K562 (cell line): ENCODE data around the gene HSD17B1. TPM values are rescaled to one million over a fixed set of nuclear protein-coding genes. Genes with fewer than 3 reads are reported as not detected.
A peak's percentile ranks its signal among the peaks of the same experiment; 100 is the strongest.

Source experiments
- CC2D1A ChIP-seq: fragments of 450-650 bp; IDR thresholded peaks from 2 replicates; pipeline ENCODE4 v1.6.1; 2017; ENCODE audit warnings: mild to moderate bottlenecking
- CEBPB ChIP-seq: fragments of 450-650 bp; IDR thresholded peaks from 2 replicates; pipeline ENCODE4 v1.6.1; 2016; ENCODE audit warnings: missing genetic modification characterization, missing compliant biosample characterization
- CEBPG ChIP-seq, 3 experiments: fragments of 200-800 bp in 1 of 3; sonication (Bioruptor generic) in 1 of 3; sonication (generic) in 1 of 3; formaldehyde crosslinking in 1 of 3; IDR thresholded peaks in 2 of 3; conservative IDR thresholded peaks in 1 of 3; 2 replicates each; pipeline versions ENCODE4 v1.6.1 to v1.8.0; 2016 to 2022; ENCODE audit warnings: missing compliant biosample characterization in 2 of 3, missing genetic modification characterization in 2 of 3, mild to moderate bottlenecking in 1 of 3, missing genetic modification reagents in 1 of 3
- ELK1 ChIP-seq: sonication (generic); formaldehyde crosslinking; IDR thresholded peaks from 2 replicates; pipeline ENCODE4 v1.8.1; 2022; ENCODE audit warnings: missing genetic modification reagents
- FOXP1 ChIP-seq: sonication (generic); formaldehyde crosslinking; IDR thresholded peaks from 2 replicates; pipeline ENCODE4 v1.8.0; 2022; ENCODE audit warnings: mild to moderate bottlenecking, missing genetic modification reagents
- MYC ChIP-seq, 2 experiments: fragments of 250-450 bp in 1 of 2; sonication (Bioruptor Pico) in 1 of 2; IDR thresholded peaks; 2 replicates each; pipeline versions ENCODE4 v1.5.1 to v1.6.1; 2012 to 2021; ENCODE audit warnings: low read depth in 2 of 2, borderline replicate concordance in 1 of 2, improper control_type of control experiment in 1 of 2, low read length in 1 of 2, mild to moderate bottlenecking in 1 of 2, moderate library complexity in 1 of 2
- YBX1 ChIP-seq: fragments of 450-650 bp; IDR thresholded peaks from 2 replicates; pipeline ENCODE4 v1.7.1; 2016; ENCODE audit warnings: mild to moderate bottlenecking
- ZNF239 ChIP-seq: fragments of 250-450 bp; sonication (Bioruptor Pico); IDR thresholded peaks from 2 replicates; pipeline ENCODE4 v1.4.0; 2020; ENCODE audit warnings: mild to moderate bottlenecking
- ZNF324 ChIP-seq: fragments of 250-450 bp; sonication (Bioruptor Pico); IDR thresholded peaks from 2 replicates; pipeline ENCODE4 v1.4.0; 2020; ENCODE audit warnings: mild to moderate bottlenecking
- ZNF347 ChIP-seq: fragments of 450-650 bp; formaldehyde crosslinking; IDR thresholded peaks from 2 replicates; pipeline ENCODE4 v1.4.0; 2020; ENCODE audit warnings: low read depth, mild to moderate bottlenecking, moderate library complexity
- ZNF518B ChIP-seq: fragments of 250-450 bp; sonication (Bioruptor Pico); IDR thresholded peaks from 2 replicates; pipeline ENCODE4 v1.5.0; 2021; ENCODE audit warnings: mild to moderate bottlenecking, moderate library complexity
- polyA plus RNA-seq, 8 experiments: library from polyadenylated mRNA; depleted of rRNA in 4 of 8; stranded (reverse) in 5 of 8; unstranded in 3 of 8; fragments of >200 nt; fragmentation: Nextera tagmentation in 2 of 8; fragmentation: Illumina TruSeq in 1 of 8; extraction: Ambion mirVana in 2 of 8; extraction: Trizol in 1 of 8; gene quantifications; 2 replicates each; pipeline versions ENCODE4 v1.2.1 to v1.2.3, GENCODE V29; 2011 to 2014; ENCODE audit warnings: inconsistent platforms in 1 of 8, missing spikeins in 1 of 8
- total RNA-seq, 7 experiments: library from RNA; depleted of rRNA in 6 of 7; stranded (reverse); fragments of >200 nt in 6 of 7; fragmentation: Illumina TruSeq in 2 of 7; extraction: Trizol in 2 of 7; gene quantifications; 2 replicates each; pipeline versions ENCODE4 v1.2.1 to v1.2.3, GENCODE V29; 2011 to 2021; ENCODE audit warnings: low replicate concordance in 1 of 7
- TF ChIP-seq, protein P1 (sequence below): fragments of 450-650 bp; formaldehyde crosslinking; IDR thresholded peaks from 2 replicates; pipeline ENCODE4 v1.4.0; 2020; ENCODE audit warnings: mild to moderate bottlenecking, mixed read lengths
- TF ChIP-seq, protein P2 (sequence below): fragments of 250-450 bp; sonication (Bioruptor Pico); IDR thresholded peaks from 2 replicates; pipeline ENCODE4 v1.4.0; 2020

The HSD17B1 gene
- total and polyA plus RNA-seq, 9 of the 15 experiments (the other 6 are each of a cell fraction or from before 2014, with no cell fraction given) = 0.55 to 21.1 (median 3.6) TPM

- TF ChIP-seq ELK1 (CRISPR knock-in tag) = no peak
- no peak for TF ChIP-seq CC2D1A
- TF ChIP-seq, protein P1, sequence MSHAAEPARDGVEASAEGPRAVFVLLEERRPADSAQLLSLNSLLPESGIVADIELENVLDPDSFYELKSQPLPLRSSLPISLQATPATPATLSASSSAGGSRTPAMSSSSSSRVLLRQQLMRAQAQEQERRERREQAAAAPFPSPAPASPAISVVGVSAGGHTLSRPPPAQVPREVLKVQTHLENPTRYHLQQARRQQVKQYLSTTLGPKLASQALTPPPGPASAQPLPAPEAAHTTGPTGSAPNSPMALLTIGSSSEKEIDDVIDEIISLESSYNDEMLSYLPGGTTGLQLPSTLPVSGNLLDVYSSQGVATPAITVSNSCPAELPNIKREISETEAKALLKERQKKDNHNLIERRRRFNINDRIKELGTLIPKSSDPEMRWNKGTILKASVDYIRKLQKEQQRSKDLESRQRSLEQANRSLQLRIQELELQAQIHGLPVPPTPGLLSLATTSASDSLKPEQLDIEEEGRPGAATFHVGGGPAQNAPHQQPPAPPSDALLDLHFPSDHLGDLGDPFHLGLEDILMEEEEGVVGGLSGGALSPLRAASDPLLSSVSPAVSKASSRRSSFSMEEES (CRISPR knock-in tag) = peak; percentile 60
- no peak for TF ChIP-seq CEBPB (tag)
- TF ChIP-seq, protein P2, sequence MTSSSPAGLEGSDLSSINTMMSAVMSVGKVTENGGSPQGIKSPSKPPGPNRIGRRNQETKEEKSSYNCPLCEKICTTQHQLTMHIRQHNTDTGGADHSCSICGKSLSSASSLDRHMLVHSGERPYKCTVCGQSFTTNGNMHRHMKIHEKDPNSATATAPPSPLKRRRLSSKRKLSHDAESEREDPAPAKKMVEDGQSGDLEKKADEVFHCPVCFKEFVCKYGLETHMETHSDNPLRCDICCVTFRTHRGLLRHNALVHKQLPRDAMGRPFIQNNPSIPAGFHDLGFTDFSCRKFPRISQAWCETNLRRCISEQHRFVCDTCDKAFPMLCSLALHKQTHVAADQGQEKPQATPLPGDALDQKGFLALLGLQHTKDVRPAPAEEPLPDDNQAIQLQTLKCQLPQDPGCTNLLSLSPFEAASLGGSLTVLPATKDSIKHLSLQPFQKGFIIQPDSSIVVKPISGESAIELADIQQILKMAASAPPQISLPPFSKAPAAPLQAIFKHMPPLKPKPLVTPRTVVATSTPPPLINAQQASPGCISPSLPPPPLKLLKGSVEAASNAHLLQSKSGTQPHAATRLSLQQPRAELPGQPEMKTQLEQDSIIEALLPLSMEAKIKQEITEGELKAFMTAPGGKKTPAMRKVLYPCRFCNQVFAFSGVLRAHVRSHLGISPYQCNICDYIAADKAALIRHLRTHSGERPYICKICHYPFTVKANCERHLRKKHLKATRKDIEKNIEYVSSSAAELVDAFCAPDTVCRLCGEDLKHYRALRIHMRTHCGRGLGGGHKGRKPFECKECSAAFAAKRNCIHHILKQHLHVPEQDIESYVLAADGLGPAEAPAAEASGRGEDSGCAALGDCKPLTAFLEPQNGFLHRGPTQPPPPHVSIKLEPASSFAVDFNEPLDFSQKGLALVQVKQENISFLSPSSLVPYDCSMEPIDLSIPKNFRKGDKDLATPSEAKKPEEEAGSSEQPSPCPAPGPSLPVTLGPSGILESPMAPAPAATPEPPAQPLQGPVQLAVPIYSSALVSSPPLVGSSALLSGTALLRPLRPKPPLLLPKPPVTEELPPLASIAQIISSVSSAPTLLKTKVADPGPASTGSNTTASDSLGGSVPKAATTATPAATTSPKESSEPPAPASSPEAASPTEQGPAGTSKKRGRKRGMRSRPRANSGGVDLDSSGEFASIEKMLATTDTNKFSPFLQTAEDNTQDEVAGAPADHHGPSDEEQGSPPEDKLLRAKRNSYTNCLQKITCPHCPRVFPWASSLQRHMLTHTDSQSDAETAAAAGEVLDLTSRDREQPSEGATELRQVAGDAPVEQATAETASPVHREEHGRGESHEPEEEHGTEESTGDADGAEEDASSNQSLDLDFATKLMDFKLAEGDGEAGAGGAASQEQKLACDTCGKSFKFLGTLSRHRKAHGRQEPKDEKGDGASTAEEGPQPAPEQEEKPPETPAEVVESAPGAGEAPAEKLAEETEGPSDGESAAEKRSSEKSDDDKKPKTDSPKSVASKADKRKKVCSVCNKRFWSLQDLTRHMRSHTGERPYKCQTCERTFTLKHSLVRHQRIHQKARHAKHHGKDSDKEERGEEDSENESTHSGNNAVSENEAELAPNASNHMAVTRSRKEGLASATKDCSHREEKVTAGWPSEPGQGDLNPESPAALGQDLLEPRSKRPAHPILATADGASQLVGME = peak; percentile 97
- peak; percentile 91 for TF ChIP-seq ZNF239
- no peak for TF ChIP-seq ZNF518B
- no peak for TF ChIP-seq YBX1
- TF ChIP-seq CEBPG (CRISPR knock-in tag; IDR thresholded peaks at IDR 0.05) = no peak
- no peak for TF ChIP-seq CEBPG (tag; conservative IDR thresholded peaks at IDR 0.05 in 1 of 2, IDR thresholded peaks at IDR 0.05 in 1 of 2)
- no peak for TF ChIP-seq MYC (IDR thresholded peaks at IDR 0.05; ENCODE audit: low read depth, low read length)
- TF ChIP-seq MYC (CRISPR knock-in tag; IDR thresholded peaks at IDR 0.05; ENCODE audit: borderline replicate concordance, low read depth) = peak; percentile 91; the same call in 1 of the 2 replicates
- peak; percentile 77 for TF ChIP-seq ZNF324
- TF ChIP-seq FOXP1 (CRISPR knock-in tag) = no peak
- no peak for TF ChIP-seq ZNF347
Measured at GRCh38 chr17:42535155-42536047, 17.3 kb upstream of the HSD17B1 start (continued).
